Kasumi-1 (cell line): ENCODE results near the gene SLC45A1.

Experiments
- DNase-seq, 2 experiments: peaks; one replicate each; lab custom pipeline; 2025; lab: John Stamatoyannopoulos, UW

Gene SLC45A1

DNA sequence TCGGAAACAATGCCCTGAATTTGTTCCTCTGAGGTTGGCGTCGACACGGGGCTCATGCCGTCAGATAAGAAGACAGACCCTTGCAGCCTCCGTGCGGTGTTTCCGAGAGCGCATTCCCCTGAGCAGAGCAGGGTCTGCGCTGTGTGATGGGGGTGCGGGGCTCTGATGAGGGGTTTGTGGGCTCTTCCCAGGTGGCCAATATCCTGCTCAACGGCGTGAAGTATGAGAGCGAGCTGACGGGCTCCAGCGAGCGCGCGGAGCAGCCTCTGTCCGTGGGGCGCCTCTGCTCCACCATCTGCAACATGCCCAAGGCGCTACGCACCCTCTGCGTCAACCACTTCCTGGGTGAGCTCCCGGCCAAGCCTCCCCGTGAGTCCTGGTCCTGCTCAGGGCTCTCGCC, 17.3 kb downstream of the SLC45A1 start:
- no peak for DNase-seq

DNA sequence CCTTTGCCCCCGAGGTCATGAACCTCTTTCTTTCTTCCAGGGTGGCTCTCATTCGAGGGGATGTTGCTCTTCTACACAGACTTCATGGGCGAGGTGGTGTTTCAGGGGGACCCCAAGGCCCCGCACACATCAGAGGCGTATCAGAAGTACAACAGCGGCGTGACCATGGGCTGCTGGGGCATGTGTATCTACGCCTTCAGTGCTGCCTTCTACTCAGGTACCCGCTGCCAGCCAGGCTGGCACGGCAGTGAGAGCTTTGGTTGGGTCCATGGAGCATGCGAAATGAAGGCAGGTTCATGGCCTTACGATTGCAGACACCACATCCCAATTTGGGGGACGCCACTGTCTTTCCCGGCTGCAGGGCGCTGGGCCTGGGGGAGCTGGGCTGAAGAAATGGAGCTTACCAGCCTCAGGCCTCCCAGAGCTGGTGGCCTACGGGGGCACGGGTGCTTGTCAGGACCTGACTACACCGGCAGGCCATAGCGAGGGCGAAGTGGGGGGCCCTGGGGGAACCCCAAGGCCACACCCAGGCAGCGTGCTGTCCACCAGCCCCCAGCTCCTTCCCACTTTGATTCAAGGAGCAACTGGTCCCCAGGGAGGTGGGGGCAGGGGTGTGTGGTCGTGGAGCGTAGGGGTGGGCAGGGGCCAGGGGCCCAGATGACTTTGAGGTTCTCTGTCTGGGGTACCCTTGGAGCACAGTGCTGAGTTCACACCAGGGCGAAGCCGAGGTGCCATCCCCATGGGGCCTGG, 20.0 kb downstream of the SLC45A1 start:
- no peak for DNase-seq

DNA sequence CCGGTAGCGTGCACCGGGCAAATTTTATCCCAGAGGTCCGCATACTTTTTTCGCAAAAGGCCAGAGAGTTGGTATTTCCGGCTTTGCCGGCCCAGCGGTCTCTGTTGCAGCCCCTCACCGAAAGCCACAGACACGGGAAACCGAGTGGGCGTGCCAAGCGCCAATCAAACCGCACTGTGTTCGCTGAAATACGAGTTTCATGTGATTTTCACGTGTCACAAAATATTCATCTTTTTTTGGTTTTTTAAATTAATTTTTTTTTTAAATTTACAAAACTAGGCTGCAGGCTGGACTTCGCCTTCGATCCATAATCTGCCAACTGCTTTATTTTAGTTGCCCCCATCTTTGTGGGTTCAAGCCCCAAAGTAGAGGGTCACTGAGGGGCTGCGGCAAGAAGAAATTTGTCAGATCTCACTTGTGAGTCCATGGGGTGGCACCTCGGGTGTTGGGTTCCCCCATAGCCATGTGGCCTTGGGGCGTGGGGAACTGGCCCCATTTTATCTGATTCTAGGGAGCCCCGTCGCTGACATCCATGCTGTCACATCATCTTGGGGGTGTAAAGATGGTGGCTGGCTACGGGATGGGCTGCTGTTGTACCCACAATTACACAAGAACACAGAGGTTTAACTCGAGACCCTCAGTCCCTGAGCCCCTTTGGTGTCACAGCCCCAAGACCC, 20.8 kb downstream of the SLC45A1 start:
- DNase-seq = no peak

DNA sequence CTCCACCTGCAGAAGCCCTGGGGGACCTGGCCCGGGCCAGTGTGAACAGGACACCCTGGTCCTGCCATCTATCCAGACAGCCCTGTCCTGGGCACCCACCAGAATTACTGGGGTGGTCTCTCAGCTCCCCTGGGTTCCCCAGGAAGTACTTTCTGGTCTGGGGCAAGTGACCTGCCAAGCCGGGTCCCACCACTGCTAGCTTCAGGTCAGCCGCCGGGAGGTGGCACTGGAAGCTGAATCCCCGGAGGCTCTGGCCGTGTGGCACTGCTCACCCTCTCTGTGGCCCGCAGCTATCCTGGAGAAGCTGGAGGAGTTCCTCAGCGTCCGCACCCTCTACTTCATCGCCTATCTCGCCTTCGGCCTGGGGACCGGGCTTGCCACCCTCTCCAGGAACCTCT, 21.3 kb downstream of the SLC45A1 start:
- DNase-seq = no peak

DNA sequence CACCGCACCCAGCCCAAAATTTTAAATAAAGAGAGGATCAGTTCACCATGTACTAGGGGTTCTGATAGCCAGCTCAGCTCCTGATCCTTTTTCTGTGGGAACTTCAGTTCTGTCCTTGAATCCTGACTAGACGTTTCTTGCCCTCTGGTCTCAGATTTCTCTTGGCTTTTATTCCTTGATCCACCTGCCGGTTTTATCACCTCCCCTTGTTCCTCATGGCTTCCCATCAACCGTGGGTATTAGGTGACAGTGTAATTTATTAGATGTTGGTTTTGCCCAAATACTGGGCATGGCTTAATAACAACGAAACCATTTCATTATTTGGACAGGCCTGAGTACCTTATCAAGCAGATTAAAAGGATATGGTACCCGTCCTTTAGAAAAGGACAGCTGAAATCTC, 22.5 kb downstream of the SLC45A1 start:
- no peak for DNase-seq

DNA sequence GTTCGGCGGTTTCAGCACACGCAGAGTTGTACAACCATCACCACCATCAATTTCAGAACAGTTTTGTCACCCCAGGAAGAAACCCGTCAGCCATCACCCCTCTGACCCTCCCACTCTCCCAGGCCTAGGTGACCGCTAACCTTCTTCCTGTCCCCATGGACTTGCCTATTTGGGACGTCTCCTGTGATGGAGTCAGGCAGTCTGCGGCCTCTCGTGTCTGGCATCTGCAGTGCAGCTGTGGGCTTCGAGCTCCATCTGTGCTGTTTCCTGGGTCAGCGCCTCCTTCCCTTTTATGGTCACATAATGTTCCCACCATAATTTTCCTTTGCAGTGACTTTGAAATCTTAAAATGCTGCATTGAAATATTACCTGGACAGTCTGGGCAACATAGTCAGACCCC, 24.4 kb downstream of the SLC45A1 start:
- DNase-seq = no peak

DNA sequence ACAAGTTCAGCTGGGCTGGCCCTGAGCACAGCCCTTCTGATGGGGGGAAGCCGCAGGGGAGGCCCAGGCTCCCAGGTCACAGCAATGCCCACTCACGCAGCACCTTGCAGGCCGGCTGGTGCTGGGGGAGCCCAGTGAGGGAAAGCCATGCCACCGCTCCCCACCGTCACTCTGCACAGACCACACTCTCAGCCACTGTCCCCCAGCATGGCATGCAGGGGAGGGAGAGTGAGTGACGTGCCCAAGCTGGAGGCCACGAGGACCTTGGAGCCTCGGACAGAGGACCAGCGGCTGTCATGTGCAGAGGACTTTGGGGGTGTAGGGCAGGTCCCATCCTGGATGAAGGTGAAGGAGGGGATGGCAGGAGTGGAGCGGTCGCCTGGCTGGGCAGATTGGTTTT, 25.1 kb downstream of the SLC45A1 start:
- DNase-seq = no peak

DNA sequence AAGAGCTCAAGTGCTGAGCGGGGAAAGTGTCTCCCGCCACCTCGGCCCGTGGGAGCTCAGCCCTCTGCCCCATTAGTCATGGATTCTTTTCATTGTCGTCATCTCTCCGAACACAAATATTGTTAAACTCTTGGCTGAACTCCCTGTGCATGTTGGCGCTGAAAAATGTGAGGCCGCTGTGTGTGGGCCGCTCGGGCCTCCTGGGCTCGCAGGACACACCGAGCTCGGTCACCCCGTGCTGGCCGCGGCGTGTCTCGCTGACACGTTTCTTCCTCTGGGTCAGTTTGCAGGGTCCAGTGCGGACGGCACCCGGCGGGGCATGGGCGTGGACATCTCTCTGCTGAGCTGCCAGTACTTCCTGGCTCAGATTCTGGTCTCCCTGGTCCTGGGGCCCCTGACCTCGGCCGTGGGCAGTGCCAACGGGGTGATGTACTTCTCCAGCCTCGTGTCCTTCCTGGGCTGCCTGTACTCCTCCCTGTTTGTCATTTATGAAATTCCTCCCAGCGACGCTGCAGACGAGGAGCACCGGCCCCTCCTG, 25.6 kb downstream of the SLC45A1 start:
- no peak for DNase-seq

DNA sequence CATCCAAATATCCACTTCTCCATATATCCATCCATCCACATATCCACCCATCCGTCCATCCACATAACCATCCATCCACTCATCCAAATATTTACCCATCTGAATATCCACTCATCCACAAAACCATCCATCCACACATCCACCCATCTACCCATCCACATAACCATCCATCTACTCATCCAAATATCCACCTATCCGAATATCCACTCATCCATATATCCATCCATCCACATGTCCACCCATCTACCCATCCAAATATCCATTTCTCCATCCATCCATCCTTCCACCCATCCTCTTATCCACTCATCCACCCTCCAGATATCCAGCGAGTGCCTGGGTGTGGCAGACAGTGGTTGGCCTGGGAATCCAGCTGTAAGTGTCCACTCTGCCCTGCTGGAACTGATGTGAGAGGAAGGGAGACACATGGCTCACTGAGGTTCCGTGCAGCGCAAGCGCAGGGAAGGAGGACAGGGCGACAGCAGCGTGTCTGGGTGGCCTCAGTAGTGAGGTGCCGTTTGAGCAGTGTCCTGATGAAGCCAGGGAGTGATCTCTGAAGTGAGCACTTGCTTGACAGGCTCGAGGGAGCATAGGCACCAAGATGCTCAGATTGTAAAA, 27.1 kb downstream of the SLC45A1 start:
- DNase-seq = no peak

DNA sequence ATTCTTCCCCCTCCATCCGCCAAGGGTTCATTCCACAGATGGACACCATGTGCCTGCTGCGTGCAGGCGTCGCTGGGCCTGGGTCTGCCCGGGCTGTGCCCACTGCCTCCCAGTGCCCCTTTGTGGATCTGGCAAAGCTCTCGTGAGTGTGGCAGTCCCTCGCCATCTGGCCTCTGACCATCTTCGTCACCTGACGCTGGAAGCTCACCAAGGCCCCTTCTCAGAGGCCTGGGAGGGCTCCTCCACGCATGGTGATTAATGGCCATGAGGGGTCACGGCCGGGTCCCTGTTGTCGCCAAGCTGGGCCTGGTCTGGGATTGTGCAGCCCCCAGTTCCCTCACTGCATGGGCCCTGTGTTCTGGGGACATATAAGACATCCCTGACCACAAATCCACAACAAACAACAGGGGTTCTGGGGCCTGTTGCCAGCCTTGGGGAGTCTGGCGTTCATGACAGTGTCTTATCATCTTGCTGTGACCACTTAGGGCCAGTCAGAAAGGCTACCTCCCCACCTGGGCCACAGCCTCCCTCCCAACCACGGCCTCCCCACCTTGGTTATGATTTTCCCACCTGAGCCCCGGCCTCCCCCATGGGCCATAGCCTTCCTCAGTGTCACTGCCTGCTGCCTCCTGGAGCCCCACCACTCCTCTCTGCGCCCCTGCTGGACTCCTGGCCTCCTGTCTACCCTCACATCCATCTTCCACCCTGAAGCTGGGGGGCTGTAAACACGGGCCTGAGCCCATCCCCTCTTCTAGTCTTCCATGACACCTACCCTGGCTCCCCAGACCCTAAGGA, 27.9 kb downstream of the SLC45A1 start:
- DNase-seq = no peak

DNA sequence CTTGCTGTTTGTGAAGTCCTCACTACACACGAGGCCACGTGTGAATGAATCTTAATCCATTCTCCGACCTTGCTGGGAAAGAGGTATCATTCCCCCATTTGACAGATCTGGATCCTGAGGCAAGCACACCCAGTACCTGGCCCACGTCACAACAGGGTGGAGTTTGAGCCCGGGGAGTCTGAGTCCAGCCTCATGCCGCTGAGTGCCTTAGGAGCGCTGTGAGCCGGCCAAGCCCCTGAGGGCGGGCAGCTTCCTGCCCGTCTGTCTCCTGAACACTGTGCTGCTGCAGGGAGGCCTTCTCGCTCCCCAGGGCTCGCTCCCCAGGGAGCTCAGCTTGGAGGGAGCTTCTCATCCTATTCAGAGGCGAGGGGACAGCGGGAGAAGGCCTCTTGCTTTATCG, 29.7 kb downstream of the SLC45A1 start:
- no peak for DNase-seq

DNA sequence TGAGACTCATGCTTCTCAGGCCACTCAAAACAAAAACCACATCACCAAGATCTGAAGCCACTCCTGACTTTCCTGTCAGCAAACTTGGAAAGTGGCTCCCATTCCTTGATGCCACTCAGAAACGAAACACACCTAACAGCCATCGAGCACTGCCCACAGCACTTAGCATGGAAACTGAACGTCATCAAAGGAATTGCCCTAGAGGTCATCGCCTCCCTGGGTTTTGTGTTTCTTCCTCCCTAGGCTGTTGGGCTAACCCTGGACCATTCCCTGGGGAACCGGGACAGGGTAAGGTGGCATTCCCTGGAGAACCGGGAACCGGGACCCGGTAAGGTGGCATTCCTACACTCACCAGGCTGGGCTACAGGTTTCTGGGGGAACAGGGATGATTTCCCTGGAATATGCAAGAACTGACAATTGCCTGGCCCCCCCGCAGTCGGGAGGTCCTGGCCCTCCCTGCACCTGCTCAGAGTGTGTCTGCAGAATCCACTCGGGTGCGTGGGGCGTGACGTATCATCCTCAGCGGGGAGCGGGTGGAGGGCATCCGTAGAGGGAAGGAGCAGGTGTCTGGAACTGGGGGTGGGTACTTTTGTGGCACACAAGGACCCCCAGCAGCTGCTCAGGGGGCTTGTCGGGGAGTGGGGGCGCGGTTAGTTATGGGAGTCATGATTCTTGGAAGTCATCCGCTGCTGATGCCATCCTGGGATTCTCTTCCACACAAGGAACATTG, 30.3 kb downstream of the SLC45A1 start:
- DNase-seq = no peak

DNA sequence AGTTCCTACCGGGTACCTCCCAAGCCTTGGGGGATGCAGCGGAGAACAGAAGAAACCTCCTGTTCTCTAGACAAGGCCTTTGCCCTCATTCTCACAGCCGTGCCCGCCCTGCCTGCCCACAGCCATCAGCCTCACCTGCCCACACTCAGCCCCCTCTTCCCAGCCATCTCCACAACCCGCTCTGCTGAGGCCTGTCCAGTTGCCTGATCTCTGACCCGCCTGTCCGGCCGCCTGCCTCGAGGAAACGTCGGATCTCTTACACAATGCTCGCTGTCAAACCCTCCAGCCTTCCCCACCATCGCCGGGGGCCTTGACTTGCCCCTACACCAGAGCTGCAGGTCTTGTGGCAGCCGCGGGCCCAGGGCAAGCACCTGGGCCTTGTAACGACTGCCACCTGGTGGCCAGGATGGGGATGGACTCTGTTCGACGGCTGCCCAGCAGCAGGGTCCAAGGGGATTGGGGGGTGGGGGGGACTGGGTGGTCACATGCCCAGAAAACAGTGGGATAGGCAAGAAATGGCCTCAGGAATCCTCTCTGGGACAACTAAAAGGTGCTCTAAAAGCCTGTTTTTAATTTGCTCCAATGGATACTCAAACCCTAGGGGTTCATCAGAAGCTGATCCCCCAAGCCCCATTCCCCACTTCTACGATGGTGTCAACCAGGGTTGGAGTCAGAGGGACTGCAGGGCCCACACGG, 31.0 kb downstream of the SLC45A1 start:
- DNase-seq = peak; percentile 44 to 50

DNA sequence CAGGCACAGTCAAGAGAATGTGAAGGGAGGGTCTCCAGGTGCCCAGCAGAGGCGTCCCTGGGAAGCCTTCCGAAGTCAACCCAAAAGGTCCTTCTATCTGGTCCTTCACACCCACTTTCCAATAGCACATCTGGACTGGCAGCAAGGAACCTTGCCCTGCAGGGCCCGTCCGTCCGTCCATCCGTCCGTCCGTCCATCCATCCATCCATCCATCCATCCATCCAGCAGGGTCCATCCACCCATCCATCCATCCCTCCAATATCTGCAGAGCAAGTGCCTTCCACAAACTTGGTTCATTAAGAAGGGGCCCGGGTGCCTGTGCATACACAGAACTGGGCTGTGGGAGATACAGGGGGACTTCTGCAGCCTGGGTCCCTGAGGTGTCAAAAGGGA, 31.6 kb downstream of the SLC45A1 start:
- no peak for DNase-seq

DNA sequence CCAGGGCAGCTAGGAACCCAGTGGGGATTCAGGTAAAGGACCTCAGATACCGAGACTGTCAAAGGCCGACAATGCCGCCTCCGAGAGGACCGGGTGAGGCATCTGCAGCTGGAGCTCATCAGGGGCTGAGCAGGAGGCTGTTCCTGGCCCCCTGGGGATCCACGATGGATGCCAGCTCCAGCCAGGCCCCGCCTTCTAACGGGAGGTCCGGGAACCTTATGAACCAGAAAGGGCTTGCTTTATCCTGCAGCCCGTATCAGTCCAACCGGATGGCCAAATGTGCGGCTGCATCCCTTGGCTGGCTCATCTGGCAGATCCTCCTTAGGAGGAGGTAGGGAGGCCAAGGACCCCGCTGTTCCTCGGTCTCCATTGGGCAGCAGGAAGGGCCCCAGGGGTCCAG, 32.0 kb downstream of the SLC45A1 start:
- no peak for DNase-seq

DNA sequence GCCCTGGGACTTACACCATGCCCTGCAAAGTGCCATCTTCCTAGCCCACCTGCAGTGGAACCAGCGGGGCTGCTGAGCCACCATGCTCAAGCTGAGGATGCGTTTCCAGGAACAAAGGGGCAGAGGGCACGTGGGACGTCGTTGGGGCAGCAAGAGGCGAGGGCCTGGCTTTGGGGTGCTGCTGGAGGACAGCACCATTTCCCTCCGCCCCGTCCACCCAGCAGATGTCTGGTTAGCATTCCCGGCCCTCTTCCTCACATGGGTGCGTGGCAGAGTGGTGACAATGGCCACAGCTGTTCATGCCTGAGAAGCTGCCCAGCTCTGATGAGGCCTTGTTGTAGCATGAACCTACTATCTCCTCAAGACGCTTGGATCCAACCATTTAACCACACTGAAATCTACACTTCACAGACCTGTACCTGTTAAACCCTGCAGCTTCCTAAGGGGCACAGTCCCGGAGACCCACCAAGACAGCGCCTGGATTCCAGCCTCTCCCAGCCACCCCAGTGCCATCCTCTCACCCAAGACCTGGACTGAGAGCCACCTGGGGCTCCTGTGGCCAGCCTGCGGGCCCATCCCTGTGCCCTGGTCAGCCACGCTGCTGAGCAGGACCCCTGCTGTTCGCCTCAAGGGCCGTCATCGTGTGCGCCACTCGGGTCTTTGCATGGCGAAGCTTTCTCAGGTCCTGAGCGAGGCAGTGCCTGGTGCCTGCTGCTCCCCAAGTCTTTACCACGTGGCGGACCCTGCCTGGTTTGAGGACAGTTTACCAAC, 33.2 kb downstream of the SLC45A1 start:
- DNase-seq = no peak

DNA sequence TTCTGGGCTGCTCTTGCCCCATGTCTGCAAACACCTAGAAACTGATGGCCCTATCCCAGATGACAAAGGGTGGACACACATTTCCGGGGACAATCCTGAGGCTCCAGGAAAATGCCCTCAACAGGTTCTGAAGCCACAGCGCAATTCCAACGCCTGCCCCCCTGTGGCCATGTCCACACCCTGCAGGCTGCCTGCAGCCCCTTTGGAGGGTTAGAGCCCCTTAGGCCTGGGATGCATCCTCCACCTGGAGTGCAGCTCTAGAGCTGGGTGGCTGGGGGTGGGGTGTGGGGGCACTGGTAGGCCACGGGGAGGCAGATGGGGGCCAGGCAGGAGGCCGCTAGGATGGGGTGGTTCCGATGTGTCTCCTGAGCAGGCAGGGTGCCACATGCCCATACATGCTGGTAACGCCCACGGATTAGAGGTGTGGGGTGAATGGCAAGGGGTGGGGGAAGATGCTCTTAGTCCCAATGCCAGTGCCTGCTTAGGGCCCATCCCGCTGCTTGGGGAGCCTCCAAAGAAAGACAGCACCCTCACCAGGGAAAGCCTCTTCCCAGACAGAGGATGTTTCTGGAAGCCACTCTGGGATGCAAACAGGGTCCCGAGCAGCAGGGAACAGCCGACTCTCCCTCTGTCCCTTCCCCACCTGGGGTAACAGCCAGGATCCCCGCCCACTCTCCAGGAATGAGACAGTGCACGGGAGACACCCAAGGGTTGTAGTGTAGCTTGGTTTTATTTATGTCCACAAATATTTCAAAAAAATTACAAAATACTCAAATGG, 34.0 kb downstream of the SLC45A1 start:
- peak in 1 of 2 experiments; percentile 4 for DNase-seq

DNA sequence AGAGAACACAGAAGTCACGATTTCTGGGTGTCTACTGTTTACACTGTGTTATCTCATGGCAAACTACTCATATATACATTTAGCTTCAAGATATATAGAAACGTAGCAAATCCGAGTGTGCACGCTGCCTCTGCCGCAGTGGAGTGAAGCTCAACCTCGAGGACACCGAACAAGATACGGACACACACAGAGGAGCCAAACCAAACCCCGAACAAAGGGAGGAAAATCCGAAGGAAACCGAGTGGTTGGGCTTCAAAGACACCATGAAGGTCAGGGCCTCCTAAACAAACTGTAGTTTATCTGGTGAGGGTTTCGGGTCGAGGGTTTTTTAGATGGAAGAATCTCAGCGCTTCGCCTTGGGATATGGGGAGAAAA, 34.5 kb downstream of the SLC45A1 start:
- DNase-seq = no peak
